Hematopoietic multipotent progenitor cell treated with erythropoietin and hydrocortisone succinate and interleukin-3 and kit ligand, for 6 days (in vitro differentiated cells): Measurements from ENCODE around the gene ITGA11.

Experiments used
- DNase-seq: peaks from one replicate; pipeline ENCODE4 v3.0.0-alpha.2; 2015

The ITGA11 gene

DNA sequence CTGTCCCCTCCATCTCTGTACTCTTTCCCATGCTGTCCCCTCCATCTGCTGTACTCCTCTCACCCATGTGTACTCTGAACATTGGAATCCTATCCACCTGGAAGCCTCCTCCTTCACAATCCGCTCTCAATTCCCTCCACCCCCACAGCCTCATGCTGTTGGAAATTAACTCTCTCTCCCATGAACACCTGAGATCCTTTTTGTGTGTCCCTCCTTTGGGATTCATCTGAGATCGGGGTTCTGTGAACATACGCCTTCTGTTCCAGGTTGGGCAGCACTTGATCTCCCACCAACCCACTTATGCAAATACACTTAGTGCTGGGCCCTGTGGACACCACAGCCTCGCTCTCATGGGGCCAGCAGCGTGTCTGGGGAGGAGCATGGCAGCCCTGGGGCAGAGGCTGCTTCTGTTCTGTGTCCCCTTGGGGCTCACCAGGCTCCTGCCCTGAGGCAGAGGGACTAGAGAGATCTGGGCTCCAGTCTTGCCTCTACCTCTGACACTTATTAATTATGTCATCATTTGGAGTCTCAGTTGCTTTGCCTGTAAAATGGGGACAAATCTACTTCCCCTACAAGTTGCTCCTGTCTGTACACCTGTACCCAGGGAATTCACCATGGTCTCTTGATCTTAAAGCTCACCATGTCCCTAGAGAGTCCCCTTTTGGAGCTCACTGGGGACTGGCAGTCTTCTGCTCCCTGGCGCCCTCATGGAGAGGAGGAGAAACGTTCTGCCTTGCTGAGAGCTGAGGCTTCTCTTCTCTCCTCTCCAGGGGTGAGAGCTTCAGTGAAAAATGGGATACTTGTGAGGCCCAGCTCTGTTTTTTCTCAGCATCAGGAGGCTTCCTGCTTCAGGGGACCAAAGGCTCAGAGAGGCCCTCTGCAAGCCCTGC is 42.7 kb downstream of the ITGA11 start:
- no peak for DNase-seq

DNA sequence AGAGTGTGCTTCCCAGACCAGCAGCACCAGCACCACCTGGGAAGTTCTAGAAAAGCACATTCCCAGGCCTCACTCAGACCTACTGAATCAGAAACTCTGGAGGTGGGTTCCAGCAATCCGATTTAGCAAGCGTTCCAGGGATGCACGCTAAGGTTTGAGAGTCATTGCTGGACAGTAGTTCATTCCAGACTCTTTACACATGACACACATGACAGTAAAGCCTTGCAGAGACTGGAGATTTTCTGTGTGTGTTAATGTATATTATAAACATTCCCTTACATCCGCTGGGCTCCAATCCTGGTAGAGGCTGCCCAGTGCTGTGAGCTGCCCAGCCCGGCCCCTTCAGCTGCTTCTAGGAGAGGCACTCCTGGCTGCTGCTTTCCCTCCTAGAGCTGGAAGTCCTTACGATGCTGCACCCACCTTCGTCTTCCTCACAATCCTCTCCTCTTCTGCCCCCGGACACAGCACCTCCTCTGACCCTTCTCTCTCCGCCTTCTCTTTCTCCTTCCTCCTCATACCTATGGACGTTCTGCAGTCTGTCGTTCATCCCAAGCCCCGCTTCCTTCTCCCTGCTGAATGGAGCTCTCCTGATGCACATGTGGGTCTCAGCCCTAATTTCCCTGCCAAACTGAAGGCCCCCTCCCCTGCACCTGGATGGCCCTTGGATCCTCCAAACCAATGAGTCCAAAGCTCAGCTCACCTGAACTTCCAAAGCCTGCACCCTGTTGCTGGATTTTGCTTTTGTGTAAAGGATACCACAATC is 44.4 kb downstream of the ITGA11 start:
- no peak for DNase-seq

DNA sequence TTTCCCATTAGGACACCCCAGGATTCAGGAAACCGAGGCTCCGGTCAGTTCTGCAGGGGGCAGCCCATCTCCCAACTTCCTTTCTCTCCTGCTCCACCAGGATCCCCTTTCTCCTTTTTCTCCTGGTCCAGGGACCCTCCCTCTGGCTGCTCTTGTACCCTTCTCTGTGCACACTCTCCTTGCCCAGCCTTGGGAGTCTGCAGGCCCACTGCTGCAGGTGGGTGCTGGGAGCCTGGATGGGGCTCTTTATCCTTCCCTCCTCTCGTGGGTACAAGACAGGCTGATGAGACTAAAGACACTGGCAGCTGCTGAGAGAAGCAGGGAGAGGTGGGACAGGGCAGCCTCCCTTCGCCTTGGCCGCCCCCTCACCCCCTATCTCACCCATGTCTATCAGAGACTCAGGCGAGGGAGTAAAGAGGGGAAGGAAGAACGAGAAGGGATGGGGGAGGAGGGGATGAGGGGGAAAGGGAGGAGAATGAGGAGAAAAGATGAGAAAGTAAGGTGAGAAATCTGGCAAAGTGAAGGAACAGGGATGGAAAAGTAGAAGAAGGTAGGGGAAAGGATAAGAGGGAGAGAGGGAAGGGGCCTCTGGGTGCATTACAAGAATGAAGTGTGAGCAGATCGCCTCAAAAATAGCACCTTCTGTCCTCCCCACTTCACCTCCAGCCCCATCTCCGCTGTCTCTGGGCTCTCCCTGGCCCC is 45.2 kb downstream of the ITGA11 start:
- no peak for DNase-seq

DNA sequence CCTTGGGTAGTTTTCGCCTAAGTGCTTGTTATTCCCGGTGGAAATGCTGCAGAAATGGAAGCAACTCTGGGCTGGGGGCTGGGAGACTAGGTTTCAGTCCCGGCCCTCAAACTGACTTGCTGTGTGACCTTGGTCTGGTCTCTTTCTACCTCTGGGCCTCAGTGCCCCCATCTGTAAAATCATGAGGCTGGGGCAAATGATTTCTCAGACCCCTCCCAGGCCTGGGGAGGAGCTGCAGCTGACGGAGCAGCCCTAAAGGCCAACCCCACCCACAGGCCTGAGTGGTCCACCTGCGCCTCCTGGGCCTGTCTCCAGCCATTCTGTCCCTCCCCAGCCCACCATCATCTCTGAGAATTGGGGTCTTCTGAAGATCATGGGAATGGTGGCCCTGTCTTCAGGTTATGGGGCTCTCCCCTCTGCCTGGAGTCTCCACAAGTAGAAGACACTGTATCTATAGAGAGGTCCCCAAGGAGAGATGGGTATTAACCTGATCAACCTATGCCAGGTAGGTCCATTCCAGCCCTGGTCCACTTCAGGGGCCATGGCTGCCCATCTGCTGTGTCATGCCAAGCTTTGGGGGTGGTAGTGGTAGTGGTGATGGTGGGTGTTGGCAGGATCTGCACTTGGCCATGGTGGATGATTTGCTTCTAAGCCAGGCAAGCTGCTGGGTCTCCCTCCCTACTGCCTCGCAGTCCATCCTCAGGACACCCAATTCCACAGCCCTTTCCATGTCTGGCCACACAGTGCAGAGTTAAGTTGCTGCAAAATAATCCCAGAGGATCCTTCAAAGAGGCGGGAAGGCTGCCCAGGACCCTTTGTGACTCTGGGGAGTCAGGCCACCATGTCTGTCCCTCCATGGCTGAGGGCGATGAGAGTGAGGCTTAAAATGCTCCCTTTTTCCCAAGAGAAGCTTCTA is 46.0 kb downstream of the ITGA11 start:
- DNase-seq, result no peak

DNA sequence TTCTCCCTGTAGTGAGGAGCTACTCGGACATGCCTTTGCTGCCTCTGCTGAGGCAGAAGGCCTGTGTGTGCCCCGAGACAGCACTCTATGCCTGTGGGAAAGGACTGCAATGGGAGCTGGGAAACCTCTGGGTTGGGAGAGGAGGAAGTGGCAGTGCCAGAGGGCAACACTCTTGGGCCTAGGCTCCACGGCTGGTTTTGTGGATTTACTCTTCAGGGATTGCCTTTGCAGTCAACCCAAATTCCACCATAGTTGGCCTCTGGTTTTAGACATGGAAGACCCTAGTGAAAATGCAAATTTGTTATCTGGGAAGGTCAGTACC is 46.8 kb downstream of the ITGA11 start:
- no peak for DNase-seq

DNA sequence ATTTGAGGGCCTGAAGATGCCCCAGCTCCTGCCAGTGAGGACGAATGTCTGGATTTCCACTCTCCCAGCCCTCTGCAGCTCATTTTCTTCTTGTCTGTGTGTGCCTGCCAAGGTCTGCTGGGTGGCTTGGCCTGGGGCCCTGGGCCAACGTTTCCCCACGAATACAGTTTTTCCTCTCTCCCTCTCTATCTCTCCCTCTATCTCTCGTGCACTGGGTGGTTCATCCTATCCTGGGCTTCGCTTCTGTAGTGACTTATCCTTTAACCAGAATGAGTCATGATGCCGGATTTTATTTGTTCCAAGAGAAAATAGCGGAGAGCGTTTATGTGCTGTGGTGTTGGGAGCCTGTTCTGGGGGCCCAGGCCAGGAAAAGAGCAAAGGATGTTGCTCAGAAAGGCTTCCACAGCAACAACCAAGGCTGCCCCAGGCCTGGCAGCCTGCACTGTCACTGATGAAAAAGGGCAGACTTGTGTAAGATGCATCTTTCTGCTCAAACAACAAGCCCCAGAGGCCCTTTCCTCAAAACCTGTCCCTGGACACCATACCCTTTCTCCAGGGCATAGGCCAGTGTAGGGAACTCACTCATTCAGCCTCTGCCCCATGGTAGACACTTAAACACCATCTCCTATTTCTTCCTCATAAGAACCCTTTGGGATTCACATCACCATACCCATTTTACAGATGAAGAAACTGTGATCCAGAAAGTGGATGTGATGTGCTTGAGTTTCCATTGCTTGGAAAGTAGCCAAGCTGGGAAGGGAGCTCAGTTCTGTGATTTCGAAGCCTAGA is 47.3 kb downstream of the ITGA11 start:
- no peak for DNase-seq

DNA sequence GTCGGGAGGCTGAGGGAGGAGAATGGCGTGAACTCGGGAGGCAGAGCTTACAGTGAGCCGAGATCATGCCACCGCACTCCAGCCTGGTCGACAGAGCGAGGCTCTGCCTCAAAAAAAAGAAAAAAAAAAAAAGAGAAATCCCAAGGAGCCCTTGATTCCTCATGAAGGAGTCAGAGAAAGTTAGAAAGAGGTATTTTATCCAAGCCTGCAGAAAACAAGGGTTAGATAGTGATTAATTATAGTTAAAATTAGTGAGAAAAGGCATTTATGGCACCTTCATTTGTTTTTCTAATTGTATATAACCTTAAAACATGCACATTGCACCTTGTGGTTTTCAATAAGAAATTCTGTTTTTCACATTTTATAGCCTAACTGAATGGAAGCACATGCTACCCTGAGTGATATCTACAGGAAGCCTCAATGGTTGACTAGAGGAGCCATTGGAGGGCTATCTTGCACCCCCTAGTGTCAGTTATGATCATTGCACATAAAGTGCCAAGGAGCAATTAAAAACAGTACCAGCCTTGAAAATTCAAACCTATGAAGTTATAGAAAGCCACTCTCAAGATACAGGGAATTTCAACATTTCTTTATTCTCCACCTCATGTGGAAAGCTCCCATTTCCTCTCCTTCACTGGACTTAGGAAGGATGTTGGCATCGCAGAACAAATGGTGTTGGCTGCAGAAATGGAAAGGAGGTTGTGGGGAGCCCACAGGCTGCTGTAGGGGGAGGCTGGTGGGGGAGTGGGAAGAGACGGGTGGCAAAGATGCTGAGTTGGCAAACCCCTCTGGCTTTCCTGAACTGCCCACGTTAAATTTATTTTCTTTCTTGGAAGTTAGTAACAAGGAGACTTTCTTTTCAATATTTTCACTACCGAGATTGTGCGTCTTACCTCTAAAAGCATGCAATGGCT is 48.5 kb downstream of the ITGA11 start:
- DNase-seq, result peak; percentile 83

DNA sequence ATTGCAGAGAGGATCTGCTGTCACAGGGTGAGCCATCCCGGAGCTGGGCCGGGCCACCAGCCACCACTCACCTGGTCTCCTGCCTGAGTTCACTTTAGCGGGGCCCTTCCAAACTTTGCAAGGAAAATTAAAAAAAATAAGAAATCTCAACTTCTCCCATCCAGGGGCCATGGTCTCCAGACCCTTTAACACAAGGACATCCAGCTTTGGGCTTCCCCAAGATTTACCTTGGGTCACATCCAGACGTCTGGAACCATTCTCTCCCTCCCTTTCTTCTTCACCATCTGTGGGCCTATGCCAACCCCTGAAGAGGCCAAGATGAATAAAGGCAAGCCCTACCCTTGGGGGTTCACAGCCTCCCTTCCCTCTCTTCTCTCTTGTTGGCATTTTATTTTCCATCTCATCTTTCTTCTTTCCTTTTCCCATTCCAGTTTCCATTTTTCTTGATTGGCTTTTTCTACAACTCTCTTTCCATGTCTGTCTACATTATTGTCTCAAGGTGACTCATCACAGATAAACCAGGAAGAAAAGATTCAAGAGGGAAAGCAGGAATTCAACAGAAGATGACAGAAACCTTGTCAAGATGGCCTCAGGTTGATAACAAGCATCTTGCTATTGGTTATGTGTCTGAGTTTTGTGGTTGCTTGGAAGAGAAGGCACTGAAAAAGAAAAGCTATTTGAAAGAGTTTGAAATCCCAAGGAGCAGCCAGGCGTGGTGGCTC is 49.5 kb downstream of the ITGA11 start:
- no peak for DNase-seq

DNA sequence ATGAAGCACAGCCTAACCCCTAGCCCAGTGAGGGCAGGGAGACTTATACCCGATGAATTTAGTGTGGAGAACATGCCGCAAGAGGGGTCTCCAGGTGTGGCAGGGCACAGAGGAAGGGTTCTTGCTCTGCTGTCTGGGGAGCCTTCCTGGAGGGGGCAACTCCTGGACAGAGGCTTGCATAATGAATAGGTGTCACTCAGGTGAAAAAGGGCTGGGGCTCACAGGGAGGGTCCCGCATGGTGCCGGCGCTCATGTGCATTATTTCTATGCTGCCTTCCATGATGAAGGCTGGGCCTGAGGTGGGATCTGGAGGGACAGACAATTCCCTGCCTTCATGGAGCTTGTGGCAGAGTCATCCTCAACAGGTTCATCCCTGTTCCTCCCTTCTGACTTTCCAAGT is 51.5 kb downstream of the ITGA11 start:
- DNase-seq, result no peak

DNA sequence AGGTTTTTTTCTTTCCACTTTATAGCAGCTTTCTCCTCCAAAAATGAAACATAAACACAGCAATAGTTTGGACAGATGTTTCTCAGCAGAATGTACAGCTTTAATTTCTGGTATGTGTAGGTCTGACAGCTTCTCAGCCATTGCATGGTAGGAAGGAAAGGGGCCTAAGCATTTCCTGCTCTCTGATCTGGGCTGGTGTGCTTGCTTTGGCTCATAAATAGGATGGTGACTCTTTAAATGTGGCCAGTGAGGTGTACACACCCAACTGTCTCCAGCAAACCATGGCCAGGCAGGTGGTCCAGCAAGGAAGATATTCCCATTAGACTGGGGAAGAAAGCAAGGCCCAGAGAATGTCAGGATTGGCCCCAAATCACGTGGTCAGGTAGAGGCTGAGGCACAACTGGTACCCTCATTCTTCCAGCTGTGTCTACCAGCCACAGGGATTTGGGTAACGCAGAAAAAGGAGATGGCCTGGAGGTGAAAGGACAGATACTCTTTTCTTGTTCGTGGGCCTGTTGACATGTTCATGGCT is 52.1 kb downstream of the ITGA11 start:
- no peak for DNase-seq

DNA sequence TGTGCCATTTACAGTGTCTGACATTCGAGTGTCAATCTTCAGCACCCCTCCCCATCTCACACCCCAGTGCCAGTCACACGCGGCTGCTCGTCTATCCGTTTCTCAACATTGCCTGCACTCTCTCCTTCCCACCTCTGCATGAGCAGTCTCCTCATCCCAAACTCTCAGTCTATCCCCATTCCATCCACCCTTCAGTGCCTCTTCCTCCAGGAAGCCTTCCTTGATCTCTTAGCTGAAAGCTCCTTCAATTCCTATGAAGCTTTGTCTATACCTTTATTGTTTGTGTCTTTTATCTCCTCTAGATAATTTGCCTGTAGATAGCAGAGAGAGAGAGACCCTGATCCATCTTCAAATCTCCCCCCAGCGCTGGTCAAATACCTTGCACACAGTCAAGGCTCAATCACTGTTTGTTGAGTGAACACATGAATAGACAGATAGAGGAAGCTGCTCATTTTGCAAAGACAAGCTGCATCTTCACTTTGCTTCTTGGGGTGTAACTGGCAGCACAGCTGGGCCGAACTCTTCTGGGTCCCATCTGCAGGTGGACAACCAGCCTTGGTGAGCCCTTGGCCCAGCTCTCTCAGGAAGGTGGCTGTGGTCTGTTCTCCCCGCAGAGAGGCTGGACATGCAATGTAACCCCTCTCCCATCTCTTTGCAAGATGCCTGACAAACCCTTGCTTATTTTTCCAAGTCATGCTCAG is 52.8 kb downstream of the ITGA11 start:
- no peak for DNase-seq

DNA sequence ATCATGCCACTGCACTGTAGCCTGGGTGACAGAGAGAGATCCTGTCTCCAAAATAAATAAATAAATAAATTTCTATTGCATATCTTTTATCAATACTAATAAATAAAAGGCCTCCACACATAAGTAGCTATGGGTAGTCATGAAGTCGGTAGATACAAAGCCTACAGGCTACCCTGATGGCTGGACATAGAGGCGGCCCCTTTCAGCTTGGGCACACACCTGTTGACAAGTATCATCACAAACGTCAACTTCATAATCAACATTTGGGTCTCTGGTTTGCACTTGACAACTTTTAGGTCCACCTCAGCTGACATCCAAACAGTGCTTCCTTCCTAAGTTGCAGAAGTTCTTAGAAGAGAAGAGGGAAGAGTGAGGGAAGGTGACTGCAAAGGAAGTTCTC is 53.4 kb downstream of the ITGA11 start:
- DNase-seq, result no peak

DNA sequence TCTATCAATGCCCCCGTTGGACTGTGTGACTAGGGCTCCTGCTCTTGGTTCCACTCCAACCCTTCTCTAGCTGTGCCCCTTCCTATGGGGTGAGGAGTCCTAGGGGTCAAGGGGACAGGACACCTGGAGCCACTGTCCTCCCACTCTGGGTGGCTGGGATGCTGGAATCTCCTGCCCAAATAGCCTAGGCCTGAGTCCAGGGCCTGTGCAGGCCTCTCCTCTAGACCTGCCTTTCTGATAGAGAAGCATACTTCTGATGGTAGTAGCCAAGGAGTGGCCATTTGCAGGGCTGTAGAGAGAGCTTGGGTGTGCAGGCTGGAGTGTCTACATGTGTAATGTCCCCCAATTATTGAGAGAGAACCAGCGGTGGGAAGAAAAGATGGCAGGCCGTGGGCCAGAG is 54.2 kb downstream of the ITGA11 start:
- no peak for DNase-seq

DNA sequence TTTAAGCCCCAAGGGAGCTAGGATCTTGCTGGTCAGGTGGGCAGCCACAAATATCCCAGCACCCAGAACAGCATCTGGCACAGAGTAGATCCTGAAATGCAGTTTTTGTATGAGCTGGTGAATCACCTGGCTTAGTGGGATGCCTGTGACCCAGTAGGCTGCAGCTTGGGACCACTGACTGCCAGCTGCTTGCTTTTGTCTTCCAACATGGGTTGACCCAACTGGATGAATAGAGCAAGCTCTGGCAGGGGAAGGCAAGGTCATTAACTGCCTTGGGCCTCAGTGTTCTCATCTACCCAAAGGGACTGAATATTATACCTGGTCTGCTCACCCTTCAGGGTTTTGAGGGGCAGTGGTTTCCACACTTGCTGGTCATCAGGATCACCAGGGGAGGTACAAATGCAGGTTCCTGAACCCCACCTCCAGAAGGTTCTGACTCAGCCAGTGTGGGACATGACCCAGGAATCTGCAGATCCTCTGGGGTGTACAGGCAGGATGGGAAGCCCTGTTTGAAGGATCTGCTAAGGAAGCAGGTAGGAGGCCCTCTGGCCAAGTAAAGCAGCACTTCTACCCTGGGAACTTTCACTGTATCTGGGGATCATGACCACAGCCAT is 55.4 kb downstream of the ITGA11 start:
- DNase-seq, result no peak

DNA sequence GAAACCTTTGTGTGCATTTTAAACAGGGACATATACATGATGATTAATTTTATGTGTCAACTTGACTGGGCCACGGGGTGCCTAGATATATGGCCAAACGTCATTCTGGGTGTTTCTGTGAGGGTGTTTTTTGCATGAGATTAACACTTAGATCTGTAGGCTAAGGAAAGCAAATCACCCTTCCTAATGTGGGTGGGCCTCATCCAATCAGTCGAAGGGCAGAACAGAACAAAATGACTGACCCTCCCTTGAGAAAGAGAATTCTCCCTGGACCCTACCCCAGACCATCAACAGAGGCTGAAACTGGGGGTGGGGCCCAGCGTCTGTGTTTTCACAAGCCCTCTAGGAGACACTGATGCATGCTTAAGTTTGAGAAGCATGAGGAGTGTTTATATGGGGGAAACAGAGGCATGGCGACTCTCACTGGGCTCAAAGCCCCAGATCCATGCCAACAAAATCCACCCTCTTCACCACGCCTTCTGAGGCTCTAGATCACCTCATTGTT is 56.2 kb downstream of the ITGA11 start:
- DNase-seq, result no peak

DNA sequence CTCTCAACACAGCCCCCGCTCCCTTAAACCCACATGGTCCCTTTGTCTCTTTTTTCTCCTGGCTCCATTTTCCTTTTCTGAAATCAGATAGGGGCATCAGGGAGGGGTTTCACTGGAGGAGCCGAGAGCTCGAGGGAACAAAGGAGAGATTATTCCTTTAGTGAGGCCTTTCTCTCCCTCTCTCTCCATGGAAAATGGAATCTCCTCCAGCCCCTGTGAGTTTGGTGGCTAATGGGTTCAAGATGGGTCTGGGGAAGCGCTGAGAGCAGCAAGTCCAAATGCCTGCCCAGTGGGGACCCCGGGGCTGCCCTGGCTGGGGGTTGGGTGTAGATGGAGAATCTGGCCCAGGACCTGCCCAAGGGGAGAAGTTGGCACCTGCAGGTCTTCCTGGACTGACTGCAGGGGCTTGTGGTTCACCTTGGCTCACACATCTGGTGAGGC is 56.8 kb downstream of the ITGA11 start:
- DNase-seq, result no peak

DNA sequence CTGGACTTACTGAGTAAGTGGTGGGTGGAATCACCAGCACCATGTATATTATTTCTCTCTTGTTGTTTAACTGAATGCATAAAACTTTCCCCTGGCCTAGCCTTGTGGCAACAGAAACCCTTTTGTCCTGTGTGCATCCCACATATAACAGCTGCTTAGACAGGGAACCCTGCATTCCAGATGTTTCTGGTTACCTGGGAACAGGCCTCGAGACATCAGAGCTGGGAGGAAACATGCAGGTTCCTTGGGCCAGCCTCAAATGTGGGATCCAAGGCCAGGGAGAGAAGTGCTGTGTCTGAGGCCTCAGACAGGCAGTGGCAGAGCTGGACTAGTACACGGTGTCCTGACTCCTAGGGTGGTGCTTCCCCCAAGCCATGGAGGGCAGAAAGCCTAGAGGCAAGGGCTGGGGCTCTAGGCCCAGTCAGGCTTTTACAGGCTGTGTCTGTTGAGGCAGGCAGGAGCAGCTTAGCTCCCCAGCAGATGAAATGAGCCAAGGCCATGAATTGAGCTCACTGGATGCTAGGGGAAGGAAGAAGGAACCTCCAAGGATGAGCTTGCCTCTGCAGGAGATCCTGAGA is 57.7 kb downstream of the ITGA11 start:
- DNase-seq, result no peak

DNA sequence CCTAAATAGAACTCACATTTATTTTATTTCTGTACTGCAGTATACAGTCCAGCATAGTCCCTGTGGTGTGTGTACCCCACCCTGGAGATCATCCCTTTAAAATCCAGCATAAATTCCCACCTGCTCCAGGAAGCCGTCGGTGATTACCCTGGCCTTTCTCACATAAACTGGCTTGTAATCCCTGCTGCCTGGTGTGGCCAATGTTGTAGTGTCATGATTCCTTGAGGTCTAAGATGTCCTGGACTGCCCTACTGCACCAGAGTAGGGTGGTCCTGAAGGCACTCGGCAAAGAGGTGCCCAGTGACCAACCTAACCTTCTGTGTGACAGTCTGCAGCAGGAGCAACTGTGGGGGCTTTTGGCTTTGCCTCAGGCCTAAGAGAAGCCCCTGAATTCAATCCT is 58.9 kb downstream of the ITGA11 start:
- no peak for DNase-seq
